NAMALWA (cell line): ENCODE results near the gene KRT12.
A peak's percentile ranks its signal among the peaks of the same experiment; 100 is the strongest.

Source experiments
- DNase-seq: peaks from one replicate; pipeline ENCODE4 v3.0.0-alpha.2; 2015; ENCODE audit warnings: low spot score

Gene KRT12

DNA sequence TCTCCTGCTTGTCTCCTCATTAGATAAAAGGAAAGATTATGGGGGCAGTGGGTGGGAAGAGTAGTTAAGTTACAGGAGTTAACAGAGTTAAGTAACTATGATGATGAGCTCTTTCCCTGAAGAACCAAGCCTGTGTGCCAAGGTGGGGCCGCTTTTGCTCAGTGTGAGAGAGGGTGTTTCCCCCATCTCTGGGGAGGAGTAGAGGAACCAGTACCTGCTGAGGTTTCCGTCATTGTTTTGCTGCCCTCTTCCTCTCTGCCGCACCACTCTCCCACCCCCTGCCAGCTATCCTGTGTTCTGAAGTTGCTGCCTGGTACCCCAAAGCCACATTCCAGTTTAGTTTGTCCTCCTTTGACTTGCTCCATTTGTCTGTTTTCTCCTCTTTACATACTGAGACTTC lies 23.8 kb downstream of the KRT12 start:
- no peak for DNase-seq

DNA sequence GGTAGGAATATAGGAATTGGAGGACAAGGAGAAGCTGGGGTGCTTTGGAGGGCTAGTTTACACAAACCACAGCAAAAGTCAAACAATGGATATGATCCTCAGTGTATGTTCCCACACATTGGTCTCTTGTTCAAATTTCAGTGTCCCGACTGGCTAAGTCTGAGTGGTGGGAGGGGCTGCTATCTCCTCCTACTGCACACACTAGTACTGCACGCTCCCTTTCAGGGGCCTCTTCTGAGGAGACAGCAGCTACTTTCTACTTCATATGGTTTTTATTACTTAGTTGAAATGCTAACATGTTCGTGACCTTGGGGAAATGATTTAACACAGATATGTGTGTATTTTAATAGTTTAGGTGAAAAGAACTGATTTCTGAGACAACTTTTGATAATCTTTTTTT lies 25.8 kb downstream of the KRT12 start:
- DNase-seq = no peak

DNA sequence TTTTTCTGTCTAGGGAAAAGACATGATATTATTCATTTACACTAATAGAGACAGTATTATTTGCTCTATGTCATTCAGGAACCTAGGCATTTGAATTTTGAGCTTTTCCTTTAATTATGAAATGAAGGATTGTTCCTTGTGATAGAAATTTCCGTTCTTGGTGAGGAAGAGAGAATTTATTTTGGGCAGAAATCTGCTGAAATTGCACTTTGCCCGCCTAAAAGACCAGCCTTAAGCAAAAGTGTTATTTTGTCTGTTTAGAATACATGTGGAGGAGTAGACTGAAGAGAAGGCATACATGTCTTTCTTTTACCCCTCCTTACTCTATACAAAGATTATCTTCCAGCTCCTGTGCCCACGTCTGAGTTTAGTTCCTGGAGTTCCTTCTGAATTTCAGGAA lies 27.8 kb downstream of the KRT12 start:
- DNase-seq = no peak

DNA sequence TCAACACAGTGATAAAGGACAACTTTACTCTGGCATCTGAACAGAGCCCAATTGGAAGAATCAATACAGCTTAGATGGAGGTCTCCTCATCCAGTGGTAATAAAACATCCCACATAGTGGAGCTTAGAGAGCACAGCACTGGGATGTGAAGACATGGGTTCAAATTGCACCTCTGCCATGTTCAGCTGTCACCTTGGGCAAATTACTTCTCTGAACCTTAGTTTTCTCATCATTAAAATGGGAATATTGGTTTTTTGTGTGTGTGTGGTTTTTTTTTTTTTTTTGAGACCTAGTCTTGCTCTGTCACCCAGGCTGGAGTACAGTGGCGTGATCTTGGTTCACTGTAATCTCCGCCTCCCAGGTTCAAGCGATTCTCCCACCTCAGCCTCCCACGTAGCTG lies 31.0 kb downstream of the KRT12 start:
- DNase-seq = no peak

DNA sequence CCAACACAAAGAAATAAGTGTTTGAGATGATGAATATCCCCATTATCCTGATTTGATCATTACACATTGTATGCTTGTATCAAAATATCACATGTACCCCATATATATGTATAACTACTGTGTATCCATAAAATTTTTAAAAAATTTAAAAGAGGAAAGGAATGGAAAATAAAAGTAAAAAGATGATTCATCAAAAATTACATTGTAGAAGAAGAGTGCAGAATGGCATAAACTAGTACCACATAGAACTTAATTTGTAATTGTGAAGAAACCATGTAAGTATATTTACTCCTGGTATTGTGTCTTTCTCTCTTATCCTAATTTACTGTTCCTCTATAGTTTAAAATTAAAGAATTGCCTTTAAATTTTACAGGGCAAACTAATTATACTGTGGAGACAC lies 33.1 kb downstream of the KRT12 start:
- no peak for DNase-seq

DNA sequence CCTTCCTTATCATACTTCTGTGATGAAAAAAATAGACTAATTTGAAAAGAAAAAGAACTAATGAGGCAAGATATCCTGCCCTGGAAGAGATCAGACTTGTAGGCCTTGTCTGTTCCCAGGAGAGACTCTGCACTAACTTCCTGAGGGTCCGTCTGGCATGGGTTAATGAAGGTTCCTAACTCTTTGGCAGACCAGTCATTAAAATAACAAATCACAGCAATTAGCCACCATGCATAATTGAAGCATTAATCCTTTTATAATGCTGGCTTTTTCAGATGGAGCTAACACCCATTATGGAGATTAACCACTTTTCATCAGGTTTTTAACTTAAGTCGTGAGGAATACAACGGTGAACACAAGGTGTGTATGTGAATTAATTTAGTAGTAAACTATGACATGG lies 34.2 kb downstream of the KRT12 start:
- DNase-seq = no peak

DNA sequence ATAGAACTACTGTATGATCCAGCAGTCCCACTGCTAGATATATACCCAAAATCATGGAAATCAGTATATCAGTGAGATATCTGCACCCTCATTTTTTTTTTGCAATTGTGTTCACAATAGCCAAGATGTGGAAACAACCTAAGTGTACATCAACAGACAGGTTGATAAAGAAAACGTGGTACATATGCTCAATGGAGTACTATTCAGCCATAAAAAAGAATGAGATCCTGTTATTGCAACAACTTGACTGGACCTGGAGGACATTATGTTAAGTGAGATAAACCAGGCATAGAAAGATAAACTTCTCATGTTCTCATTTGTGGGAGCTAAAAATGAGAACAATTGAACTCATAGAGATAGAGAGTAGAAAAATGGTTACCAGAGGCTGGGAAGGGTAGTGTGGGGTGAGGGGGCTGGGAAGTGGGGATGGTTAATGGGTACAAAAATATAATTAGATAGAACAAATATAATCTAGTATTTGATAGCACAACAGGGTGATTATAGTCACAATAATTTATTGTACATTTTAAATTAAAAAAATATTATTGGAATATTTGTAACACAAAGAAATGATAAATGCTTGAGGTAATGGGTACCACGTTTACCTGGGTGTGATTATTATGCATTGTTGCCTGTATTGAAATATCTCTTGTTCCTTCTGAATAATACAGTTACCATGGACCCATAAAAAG lies 36.8 kb downstream of the KRT12 start:
- no peak for DNase-seq

DNA sequence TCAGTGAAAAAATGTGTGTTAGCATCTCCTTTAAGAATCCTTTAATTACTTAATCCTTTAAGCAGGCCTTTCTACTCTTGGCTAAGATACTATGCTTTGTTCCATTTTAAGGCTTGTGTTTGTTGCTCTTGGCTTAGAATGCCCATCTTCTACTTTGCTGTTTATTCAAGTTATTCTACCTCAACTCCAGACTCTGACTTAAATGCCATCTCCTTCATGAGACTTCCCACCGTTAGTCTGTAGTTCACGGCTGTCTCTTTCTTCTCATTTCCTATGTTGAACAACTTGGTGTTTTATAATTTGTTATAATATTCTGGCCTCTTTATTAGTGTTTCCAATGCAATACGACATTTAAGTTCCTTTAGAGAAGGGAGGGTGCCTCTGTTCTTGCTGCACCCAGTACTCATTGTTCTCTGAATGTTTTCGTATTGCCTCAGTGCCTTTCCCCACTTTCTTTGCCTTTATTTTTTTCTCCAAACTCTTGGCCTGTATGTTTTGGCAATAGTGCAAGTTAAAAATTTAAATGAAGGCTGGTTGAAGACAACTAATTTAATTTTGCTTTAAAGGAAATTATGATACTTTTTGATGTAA lies 38.5 kb downstream of the KRT12 start:
- no peak for DNase-seq

DNA sequence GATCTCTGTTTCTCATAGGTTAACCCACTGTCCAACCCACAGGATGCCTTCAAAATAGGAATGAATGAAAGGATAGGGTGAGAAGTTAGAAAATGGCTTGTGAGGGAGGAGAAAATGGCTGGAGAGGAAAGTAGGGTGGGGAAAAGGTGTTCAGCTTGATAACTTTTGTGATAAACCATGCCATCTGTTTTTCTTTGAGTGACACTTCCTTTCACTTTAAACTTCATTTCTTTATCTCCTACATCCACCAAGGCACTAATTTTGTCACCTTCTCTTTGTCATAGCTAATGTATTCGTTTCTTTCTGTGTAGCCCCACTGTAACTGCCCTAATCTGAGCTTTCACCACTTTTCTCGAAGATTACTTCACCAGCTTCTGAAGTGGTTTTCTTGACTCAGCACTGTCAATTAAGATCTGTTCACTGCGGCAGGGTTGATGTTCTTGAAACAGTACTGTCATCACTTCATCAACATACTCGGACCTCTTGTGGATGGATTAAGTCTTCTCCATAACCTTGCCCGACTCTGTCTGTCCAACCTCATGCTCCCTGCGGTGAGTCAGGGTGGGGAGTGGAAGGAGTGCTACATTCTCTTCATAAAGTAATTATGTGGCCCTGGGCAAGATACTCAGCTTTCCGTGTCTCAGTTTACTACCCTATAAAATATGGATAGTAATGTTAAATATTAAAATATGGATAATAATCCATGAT lies 39.1 kb downstream of the KRT12 start:
- DNase-seq = no peak

DNA sequence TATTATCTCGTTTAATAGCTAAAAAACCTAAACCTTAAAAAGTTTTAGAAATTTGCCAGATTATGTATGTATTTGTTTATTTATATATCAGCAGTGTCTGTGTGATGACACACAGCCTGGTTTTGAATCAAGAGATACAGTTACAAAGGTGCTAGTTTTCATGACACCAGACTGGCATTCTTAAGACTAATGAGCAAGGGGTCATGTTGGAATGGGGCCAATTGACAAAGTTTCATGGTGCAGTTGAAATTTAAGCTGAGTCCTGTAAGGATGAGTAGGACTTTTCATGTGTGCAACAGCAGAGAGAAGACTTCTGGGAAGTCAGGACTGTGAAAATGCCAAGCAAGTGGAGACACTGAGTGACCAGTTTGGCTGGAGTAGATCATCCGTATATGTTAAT lies 41.4 kb downstream of the KRT12 start:
- DNase-seq = no peak

DNA sequence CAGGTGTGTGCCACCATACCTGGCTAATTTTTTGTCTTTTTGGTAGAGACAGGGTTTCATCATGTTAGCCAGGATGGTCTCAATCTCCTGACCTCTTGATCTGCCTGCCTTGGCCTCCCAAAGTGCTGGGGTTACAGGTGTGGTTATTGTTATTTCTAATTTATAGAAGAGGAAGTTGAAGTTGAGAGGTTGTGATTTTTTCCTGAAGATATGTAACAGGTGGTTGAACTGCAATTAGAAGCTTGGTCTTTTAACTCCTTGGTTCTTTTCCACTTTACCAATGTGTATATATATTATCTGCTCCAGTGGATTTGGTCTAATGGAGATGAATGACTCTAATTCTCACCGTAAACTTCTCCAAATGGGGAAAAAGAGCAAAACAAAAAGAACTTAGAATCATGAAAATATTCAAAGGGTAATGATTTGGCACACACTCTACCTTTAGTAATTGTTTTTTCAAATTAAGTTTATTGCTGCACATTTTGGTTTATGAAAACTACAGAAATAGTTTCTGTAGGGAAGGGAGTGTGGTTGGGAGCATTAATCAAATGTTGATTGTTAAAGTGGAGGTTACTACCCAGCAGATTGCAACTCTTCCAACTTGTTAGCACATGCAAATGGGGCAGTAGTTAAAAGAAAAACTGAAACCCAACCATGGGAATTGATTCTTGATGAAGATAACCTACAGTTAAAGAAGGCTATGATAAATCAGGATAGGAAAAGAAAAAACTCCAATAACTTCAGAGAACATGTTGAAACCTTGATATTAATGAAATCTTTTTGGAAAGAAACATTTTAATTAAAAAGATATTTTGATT lies 42.8 kb downstream of the KRT12 start:
- no peak for DNase-seq

DNA sequence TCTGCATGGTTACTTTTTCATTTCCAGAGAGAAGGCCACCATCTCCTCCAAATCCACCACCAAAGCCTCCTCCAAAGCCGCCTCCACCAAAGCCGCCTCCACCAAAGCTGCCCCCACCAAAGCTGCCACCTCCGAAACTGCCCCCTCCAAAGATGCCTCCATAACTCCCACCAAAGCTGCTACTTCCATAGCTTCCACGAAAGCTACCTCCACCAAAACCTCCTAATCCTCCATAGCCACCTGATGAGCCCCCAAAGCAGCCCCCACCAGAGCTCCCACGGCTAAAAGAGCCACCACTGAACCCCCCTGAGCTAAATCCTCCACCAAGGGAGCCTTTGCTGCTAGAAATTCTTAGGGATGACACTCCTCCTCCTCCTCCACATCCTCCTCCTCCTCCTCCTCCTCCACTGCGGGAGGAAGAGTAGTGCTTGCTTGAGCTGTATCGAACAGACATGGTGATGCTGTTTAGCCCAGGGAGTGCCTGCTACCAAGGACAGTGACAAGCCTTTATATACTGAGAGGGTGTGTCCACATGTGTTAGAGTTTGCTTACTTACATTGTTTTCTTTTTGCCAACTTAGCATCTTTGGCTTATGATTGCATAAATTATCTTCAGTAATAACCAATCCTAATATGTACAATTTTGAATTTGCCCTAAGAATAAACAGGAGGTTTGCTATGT lies 44.8 kb downstream of the KRT12 start, which contains the start of gene KRT10:
Gene KRT10 (minus strand): TSS at position 483 of the 681 bp plus-strand sequence. CDS start 29 bp downstream, at position 454.
- DNase-seq = no peak

DNA sequence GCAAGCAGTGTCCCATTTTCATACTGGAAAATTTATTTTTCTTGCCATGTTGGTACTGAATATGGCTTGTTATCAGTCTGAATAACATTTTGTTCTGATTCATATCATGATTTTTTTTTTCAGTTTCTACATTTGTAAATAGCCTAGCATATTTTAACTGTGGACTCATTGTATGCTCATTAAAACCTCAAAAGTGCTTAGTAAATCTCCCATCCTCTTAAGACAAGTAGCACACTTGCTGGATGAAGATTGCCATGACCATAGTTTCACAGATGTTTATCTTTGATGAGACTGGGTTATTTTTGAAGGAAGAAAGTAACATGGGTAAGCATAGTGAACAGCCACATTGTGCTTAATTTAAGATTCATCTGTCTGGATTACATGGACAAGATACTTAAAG lies 45.5 kb downstream of the KRT12 start:
- DNase-seq = no peak

DNA sequence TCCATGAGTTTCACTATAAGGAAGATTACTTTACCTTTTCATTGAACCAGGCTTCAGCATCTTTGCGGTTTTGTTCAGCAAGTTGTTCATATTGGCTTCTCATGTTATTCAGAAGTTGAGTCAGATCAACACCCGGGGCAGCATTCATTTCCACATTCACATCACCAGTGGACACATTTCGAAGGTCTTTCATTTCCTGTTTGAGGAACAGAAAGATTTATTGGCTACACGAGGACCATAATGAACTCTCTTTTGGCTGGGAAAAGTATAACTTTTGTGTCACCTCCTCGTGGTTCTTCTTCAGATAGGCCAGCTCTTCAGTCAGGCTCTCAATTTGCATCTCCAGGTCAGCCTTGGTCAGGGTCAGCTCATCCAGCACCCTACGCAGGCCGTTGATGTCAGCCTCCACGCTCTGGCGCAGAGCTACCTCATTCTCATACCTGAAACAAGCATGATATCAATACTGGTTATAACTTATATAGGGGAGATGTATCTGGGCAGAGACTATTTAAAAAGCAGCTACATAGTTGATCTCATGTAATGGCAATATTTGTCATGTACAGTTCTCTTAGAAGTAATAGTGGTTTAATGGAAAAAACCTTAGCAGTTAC lies 46.7 kb downstream of the KRT12 start:
- no peak for DNase-seq

DNA sequence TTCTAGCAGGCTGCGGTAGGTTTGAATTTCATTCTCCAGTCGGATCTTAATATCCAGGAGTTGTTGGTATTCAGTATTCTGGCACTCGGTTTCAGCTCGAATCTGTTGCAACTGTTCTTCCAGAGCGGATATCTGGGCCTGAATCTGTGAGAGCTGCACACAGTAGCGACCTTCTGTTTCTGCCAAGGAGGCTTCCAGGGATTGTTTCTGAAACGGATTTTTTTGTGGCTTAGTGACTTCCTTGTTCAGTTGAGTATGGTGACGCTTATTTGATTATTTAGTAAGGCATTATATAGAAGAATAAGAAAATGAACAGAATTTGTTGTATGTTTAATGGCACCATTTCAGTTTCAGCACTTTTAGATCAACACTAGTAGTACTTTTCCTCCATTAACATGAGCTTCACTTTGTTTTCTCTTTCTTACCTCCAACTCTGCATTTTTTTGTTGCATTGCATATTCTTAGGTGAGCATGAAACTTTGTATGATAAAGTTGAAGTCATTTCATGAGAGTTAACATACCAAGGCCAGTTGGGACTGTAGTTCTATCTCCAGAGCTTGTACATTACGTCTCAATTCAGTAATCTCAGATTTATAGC lies 47.4 kb downstream of the KRT12 start:
- DNase-seq = peak; percentile 5

DNA sequence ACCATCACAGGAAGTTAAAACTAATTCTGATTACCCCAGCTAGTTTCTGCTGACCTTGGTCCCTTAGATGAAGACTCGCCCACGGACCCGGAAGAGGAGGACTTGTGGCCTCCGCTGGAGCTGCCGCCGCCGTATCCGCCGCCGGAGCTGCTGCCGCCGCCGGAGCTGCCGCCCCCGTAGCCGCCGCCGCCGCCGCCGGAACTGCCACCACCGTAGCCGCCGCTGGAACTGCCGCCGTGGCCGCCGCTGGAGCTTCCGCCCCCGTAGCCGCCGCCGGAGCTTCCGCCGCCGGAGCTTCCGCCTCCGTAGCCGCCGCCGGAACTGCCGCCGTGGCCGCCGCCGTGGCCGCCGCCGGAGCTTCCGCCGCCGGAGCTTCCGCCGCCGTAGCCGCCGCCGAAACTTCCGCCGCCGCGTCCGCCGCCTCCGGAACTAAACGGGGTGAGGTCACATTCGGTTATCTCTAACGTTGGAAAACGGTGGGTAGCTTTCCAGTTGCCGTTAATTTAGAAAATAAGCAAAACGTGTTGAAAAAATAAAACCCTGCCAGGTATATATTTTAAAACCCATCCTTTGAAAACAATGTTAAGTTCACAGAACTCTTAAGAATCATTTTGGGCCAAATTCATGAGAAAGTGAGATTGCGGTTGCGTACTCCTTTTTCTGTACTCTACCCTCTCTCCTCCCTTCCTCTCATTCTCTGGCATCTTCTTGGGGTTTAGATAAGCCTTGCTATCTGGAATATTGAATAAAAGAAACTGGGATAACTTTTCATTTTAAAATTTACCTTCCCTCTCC lies 48.1 kb downstream of the KRT12 start:
- DNase-seq = peak; percentile 76

DNA sequence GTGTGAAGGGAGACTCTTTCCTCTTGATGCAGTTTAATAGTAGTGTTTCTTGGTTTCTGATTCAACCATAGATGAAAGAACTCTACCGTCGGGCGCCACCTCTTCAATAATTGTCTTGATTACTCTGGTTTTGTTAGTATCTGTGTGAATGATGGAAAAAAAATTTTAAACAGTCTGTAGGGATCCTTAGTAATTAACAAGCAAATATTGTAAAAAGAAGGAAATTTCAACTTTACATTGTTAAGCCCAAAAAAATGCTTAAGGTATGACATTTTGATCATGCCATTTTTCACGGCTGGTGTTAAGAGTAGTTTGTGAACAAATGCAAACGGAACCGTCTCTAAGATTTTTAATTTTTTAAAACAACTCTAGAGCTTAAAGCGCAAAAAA lies 48.7 kb downstream of the KRT12 start:
- DNase-seq = peak; percentile 26

DNA sequence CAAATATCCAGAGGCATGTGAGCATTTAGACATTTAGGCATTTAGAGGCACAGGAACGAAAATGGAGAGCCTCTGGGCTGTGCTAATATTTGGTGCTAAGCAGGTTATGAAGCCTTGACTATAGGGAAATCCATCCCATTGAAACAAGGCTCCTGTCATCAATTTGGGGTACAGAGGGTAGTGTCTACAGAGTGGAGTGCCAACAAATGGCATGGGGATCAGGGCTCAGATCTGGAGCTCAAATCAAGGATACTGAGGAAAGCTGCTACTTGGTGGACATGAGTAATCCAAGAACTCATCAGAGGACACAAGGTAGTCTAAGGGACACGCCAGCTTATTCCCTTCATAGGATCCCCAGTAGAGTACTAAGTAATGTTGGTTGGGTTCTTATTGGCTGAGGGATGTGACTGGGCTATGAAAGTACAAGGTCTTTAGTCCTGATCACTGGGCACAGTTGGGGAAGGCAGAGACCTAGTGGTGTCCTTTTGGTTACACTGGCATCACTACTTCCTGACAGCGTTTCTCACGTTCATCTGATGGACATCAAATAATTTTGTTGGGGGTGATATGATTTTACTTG lies 49.8 kb downstream of the KRT12 start:
- DNase-seq = no peak

DNA sequence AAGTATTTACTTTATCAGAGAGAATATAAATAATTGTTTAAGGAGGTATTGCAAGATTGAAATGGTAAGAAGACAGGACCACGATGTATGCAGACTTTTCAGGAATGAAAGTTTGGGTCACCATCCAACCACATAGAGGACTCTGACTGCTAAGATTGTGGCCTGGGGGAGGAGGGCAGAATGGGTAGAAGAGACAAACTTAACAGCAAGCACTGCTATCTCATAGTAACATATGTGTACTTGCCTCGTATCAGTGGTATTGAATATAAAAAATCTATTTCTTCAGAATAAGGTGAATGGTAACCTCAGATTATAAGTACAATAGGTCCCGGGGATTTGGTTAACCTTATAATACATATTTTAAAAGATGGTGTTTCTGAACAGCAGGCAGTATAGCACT lies 50.5 kb downstream of the KRT12 start:
- no peak for DNase-seq

DNA sequence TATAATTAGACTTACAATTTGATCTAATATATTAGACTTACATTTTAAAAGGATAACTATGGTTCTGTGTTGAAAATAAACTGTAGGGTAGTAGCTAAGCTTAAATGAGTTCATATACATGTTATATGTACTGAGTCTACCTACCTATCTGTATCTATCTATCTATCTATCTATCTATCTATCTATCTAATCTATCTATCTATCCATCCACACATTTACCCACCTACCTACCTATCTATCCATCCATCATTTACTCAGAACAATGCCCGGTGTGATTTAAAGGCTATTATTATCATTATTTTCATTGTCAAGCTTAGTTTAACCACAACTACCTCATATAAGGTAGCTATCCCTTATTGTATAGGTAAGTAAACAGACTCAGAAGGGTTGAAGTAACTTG lies 51.6 kb downstream of the KRT12 start:
- DNase-seq = no peak
